SW480 (cell line): Measurements from ENCODE around the gene TNFAIP6.
"Not testable (repeated sequence)": the region's sequence is repeated elsewhere in the genome, so short reads cannot be mapped to it uniquely, and the experiment has no call there.

Source experiments
- DNase-seq: peaks from one replicate; pipeline ENCODE4 v3.0.0-alpha.2; 2016; ENCODE audit warnings: low spot score

TNFAIP6 gene, protein sequence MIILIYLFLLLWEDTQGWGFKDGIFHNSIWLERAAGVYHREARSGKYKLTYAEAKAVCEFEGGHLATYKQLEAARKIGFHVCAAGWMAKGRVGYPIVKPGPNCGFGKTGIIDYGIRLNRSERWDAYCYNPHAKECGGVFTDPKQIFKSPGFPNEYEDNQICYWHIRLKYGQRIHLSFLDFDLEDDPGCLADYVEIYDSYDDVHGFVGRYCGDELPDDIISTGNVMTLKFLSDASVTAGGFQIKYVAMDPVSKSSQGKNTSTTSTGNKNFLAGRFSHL

DNA sequence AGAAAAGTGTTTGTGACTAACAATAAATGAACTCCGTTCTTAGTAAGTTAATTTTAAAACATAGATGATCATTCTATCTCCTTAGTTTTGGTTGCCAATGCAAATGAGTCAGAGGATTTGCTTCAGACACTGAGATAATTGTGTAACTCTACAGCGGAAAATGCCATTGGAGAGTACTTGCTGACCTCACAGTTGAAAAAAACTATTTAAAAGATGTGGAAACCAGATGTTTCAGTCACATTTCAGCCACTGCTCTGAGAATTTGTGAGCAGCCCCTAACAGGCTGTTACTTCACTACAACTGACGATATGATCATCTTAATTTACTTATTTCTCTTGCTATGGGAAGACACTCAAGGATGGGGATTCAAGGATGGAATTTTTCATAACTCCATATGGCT, at the start of gene TNFAIP6:
Gene TNFAIP6, plus strand, starts transcription at position 234 of the 400 bp plus-strand sequence. Its CDS starts 75 bp downstream, at position 309.
- DNase-seq: no peak

DNA sequence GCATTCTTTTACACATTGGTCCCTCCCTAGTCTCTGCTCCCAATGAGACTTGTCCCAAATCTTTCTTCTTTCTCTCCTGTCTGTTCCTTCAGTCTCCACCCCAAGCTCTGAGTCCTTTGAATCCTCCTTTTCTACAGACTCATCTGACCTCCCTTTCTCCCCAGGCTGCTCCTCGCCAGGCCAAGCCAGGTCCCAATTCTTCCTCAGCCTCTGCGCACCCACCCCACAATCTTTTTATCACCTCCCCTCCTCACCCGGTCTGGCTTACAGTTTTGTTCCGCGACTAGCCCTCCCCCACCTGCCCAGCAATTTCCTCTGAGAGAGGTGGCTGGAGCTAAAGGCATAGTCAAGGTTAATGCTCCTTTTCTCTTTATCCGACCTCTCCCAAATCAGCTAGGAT, 47.1 kb upstream of the TNFAIP6 start:
- not testable (repeated sequence) for DNase-seq

DNA sequence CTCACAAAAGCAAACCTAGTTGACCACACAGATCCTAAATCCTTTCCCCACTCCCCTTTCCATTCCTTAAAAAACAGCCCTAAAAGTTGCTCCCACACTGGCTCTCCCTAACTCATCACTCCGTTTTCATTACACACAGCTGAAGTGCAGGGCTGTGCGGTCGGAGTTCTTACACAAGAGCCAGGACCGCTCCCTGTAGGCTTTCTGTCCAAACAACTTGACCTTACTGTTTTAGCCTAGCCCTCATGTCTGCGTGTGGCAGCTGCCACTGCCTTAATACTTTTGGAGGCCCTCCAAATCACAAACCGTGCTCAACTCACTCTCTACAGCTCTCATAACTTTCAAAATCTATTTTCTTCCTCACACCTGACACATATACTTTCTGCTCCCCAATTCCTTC, 45.0 kb upstream of the TNFAIP6 start:
- not testable (repeated sequence) for DNase-seq

DNA sequence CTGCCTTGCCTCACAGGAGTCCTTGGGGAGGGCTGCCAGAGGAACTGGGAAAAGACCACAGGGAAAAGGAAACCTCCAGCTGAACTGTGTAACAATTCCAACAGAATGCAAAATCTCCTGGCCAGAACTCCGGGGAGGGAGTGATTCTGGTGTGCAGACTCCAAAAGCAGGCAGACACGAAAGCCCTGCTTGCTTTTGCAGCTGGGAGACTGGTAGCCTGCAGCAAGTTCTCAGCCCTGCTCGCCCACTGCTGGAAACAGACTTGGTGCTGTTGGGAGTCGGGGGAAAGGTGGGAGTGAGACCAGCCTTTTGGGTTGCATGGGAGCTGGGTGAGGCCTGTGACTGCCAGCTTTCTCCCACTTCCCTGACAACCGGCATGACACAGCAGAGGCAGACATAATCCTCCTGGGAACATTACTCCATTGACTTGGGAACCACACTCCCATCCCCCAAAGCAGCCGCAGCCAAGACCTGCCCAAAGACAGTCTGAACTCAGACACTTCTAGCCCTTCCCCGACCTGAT, 42.0 kb upstream of the TNFAIP6 start:
- DNase-seq: no peak

DNA sequence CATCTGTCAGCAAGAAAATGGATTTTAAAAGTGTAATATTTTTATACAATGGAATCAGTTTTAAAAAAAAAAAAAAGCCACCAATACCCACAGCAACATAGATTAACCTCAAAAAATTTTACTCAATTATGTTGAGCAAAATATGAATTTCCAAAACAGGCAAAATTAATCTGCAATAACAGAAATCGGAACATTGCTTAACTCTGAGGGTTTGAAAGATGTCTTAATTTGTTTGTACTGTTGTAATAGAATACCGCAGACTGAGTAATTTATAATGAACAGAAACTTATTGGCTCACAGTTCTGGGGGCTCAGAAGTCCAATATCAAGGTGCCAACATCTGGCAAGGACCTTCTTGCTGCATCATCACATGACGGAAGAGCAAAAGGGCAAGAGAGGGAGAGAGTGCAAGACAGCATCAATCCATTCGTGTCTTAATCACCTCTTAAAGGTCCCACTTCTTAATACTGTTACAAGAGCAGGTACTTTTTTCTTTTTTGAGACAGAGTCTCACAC, 31.8 kb upstream of the TNFAIP6 start:
- no peak for DNase-seq

DNA sequence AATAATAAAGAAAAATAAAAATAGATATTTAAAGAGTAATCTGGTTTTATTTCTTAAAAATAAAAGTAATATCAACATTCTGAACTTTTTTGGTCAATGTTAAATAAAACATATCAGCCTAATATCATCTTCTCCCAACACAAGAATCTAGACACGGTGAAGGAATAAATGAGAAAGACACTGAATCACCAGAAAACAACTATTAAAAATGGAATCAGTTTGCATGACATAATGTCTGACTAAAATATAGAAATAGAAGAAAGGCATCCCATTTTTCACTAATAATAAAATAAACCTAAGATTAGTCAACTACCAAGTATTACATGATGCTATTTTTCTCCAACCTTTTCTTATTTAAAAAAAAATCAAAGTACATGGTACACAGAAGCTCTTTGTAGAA, 30.8 kb upstream of the TNFAIP6 start:
- no peak for DNase-seq

DNA sequence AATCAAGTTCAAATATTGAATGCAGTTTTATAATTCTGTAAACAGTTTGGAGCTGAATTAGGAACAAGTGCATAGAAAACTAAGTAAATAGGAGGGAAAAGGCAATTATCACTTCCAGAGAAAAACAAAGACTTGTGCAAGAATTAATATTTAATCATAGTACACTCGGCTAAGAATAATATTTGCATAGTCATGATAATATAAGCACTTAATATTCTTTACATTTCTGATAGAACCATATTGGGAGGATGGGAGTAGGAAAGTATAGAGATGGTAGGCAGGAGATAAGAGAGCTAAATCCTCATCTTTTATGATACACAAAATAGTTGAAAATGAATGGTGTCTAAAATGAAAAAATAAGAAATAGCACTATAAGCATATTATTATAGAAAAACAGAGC, 27.4 kb upstream of the TNFAIP6 start:
- no peak for DNase-seq

DNA sequence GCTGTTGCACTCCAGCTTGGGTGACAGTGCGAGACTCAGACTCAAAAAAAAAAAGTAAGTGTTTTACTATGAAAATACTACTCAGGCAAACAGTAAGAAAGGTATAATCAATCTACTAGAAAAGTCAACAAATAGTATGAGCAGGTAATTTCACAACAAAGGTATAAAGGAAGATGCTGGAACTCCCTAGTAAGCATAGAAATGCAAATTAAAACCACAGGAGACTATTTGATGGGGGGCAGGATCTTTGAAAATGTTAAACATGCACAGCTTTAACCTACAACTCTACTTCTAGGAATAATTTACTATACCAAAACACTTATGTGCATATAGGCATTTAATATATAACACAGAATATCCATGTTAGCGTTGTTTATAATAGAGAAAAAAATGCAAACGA, 24.3 kb upstream of the TNFAIP6 start:
- DNase-seq: no peak

DNA sequence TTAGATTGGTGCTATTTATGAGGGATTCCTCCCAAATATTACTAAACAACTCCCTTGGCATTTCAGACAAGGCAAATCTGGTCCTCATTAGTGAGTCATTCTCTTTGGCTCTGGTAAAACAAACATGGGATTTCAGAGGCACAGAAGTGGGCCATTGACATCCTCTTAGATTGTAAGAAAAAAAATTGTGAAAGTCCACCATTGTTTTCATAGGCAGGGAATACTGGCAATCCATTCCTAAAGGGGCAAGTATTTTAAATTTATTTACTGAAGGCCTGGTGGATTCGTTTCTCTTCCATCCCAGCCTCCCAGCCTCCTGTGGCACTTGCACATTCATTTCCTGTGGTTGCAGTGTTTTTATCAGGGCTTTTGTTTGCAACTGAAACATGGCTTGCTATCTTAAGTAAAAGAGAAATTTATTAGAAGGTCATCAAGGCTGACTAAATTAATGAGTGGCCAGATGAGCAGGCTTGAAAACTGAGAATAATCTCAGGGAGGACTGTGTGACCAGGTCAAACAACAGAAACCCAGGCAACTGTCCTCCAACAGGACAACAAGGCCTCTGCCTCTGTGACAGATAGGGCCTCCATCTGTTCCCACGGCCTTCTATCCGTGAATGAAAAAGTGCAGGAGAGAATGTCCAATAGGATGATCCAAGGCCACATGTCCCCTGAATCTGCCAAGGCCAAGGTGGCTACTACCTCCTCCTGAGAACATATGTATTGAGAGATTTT, 23.1 kb upstream of the TNFAIP6 start:
- DNase-seq: no peak

DNA sequence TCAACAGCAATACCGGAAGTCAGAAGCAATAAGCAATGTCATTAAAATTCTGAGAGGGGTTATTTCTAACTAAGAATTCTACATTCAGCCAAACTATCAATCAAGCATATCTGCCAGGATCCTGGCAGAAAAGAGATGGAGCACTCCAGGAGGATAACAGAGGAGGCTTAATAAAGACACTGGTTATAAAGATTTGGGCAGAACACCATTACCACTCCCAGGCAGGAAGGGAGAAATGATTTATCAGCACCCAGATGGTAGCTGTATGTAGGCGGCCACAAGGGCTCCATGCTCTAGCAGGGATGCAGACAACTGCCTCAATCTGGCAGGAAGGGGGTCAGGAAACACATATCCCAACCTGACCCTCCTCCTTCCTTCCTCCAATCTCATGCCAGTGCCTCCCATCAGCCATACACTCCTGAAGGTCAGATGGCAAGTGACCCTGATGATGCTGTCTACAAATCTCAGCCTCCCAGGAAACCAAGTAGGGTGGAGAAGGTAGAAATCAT, 20.5 kb upstream of the TNFAIP6 start:
- DNase-seq: no peak

DNA sequence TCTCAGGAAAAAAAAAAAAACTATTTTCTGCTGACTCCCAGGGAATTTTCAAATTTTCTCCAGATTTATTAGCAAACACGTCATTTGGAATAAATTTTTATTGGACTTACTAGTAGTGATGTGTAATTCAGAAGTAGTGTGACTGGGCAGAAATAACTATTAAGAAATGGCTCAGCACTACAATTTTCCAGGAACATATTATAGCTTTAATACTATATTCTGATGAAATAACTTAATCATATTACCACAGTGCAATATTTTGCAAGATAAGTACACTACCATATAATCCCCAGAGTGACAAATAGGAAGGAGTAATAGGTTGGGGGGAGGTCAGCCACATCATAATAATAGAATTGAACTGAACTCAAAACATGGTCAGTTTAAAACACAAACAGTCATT, 19.7 kb upstream of the TNFAIP6 start:
- no peak for DNase-seq

DNA sequence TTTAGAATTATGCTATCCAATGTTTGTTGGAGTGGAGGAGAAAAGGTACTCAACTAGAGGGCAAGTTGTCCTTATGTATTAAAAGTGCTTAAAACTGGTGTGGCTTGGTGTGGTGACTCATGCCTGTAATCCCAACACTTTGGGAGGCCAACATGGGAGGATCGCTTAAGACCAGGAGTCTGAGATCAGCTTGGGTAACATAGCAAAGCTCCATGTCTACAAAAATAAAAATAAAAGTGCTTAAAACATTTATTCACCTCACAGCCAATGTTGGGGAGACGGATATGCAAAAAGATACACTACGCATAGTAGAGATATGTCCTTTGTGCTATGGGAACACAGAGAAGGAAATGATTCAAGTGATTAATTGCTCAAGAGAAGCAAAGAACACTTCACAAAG, 19.3 kb upstream of the TNFAIP6 start:
- DNase-seq: no peak

DNA sequence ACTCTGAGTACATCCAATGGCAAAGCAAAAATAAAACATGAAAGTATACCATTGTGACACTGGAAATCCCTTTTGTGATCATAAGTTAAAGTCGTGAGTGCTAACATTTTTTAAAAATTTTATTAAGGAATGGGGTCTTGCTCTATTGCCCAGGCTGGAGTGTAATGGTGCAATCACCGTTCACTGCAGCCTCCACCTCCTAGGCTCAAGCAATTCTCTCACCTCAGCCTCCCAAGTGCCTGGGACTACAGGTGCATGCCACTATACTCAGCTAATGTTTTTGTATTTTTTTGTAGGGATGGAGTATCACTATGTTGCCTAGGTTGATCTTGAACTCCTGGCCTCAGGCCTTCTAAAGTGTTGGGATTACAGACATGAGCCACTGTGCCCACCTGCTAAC, 14.3 kb upstream of the TNFAIP6 start:
- DNase-seq: no peak

DNA sequence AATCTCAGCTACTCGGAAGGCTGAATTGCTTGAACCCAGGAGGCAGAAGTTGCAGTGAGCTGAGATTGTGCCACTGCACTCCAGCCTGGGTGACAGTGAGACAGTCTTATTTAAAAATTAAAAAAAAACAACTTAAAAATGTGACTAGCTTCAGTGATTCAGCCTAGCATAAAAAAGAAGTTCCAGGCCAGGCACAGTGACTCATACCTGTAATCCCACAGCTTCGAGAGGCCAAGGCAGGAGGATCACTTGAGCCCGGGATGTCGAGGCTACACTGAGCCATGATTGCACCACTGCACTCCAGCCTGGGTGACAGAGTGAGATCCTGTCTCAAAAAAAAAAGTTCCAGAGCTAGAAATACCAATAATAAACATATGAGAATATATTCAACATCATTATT, 13.2 kb upstream of the TNFAIP6 start:
- DNase-seq: not testable (repeated sequence)

DNA sequence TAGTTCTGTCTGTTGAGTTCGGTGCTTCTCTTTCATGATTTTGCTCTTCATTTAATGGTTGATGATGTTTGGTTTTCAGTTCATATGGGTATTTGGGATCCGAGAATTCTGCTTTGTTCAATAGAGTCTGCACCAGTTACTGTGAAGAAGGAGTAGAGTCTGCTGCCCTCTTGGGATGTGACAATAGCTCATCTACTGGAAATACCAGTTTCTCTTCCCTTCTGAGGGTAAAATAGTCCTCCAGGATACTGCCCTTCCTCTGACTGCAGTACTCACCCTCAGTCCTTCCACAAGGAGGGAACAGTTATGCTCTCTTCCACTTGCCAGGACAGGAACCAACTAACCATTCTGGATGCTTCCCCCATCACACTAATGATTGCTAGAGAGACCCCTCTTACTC, 12.5 kb upstream of the TNFAIP6 start:
- no peak for DNase-seq

DNA sequence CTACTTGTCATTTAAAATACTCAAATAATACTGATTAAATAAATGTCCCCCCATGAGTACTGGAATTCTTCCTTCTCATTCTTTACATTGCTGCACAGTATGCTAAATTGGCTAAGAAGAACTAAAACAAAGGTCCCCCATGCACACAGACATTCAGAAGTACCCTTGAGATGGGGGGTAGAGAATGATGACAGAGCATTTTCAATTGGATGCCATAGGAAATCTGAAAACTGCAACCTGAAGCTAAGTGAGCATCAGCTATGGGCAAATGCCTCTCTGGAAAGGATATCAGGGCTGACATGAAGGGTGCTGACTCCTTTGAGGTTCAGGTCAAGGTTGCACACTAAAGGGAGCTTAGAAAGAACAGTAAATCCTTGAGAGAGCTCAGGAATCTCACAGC, 10.1 kb upstream of the TNFAIP6 start:
- DNase-seq: no peak

DNA sequence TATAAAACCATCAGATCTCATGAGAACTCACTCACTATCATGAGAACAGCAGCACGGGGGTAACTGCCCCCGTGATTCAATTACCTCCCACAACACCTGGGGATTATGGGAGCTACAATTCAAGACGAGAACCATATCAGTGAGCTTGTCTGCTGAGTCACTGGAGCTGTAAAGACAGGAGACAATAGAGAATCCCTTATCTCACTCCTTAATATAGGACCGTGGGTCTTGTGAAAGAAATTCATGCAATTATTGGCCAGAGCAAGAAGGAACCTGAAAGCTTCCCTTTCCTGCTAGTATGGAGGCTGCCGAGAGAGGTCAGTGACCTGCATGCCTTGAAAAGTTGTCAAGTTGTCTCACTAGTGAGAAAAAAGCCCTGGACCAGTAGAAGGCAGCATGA, 9.5 kb upstream of the TNFAIP6 start:
- DNase-seq: no peak

DNA sequence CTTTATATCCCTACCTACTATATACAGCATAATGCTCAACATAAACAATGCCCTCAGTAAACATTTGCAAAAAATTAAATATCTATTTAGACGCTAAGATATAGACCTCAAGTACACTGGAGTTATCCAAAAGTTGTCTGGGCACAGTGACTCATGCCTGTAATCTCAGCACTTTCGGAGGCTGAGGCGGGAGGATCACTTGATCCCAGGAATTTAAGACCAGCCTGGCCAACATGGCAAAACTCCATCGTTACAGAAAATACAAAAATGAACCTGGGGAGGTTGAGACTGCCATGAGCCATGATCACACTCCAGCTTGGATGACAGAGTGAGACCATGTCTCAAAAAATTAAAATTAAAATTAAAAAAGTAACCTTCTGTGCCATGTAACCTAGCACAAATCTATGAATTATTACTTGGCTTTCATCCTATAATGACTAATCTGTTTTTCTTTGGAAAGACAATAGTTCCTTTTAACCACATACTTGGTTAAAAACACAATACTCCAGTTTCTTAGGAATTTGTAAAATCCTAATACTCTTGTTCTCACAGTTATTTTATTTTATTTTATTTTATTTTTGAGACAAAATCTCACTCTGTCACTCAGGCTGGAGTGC, 6.7 kb upstream of the TNFAIP6 start:
- no peak for DNase-seq

DNA sequence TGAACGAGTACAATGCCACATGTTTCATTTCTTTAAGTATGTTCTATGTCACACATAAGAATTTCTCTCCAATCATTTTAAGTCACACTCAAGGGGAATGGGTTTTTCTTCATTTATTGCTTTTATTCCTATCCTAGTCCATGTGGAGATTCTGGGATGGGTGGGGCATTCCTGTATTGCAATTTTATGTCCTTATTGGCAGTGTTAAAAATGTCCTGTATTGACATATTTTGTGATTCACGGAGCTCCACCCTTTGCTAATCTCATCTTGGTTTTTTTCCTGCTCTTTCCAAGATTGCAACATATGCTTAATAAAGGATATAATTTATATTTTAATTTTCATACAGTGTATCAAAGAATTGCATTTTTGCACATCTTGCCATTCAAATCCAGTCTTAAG, 3.4 kb upstream of the TNFAIP6 start:
- no peak for DNase-seq

DNA sequence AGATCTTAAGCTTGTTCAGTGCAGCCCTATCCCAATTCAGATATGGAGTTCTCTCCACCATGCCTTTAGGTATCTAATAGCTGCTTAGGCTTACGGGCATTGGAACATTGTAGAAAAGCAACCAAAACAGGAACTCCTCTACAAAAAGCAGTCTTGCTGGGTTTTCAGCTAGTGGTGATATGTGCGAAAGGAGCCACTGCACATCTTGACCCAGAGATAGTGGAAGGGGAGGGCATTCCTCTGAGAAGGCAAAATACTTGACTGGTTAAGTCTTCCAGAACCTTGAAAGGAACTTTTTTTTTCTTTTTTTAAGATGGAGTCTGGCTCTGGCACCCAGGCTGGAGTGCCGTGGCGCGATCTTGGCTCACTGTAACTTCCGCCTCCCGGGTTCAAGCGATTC, 2.6 kb upstream of the TNFAIP6 start:
- DNase-seq: no peak

DNA sequence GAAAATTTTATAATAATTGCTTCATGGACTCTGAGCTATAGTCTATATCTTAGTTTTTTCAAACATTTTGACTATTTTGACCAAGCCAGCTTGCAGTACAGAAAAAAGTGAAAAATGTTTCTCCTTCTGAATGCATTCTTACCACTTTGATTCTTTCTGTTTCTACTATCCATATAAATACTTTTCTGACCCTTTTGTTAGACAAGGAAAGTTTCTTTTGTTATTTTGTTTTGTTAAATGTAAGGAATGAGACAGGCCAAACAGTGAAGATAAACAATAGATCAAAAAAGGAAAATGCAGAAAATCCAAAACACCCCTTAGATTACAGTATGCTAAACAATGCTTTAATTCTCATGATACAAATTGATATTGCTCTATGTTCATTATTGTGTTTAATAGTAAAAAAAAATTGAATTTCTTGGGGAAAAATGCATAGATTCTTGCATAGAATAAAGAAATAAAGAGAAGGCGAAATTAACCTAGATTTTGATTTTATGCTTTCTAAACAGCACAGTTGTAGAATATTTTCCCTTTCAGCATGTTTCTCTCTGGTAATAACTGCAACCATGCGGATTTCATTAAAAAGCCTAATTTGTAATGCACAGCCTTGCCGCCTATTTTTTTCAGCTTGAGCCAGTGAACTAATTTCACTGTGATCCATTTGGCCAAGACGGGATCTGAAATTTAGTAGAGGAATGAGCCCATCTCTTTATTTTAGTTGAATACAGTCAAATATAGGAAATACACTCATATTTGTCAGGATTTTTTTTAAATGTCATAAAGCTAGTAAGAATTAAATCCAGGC, 976 bp downstream of the TNFAIP6 start:
- no peak for DNase-seq
